ENCODE data around the gene GTF2I. TPM values are rescaled to one million over a fixed set of nuclear protein-coding genes. Genes with fewer than 3 reads are reported as not detected.

Gene GTF2I
- total RNA-seq, 1 experiment from 2014 or later = 357 TPM

DNA sequence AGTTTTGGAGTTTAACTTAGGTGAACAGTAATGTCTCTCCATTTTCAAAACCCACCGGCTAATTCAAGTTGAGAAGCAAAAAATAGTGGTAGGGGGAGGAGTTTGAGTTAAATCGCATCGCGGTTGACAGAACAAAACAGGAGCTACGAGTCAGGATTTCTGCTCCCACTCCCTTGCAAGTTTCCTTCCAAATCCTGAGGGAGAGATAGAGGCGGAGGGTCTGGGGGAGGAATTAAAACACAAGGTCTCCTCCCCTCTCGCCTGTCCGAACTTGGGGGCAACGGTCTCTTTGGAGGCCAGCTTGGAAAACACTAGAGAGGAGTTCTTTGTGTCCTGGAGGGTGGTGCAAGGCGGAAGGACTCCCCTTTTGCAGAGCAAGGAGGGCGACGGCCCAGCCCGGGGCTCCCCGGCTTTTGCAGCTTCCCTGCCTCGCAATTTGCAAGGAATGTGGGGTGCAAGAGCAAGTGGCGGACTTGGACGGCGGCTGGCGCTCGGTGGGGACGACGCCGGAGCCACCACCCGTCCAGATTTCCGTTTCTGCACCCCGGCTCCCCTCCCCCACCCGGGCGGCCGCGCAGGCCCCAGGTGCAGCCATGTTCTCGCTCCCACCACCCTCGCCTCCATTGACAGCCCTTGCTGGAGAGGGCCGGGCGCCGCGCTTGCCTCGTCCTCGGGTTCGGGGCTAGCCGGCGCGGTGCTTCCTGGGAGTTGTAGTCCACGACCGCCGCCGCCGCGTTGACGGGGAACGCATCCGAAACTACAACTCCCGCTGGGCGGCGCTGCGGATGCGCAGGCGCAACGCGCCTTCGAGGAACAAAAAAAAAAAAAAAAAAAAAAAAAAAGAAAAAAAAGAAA, 454 bp upstream of the GTF2I start:
- H3K27me3 Mint-ChIP-seq (ENCODE audit: low read depth) = no peaks in the 10 kb centered on the region
- Histone ChIP-seq H3K23ac (ENCODE audit: insufficient read length, low read depth, low read length) (no peak overlapping the region), H3K23me2 (ENCODE audit: insufficient read length, low read depth, low read length, poor library complexity, severe bottlenecking) (peaks cover 12% of the 10 kb centered on the region), H3K4me2 (ENCODE audit: insufficient read depth, insufficient read length, low read length) (peak overlapping the region; percentile 87), H3K9ac (ENCODE audit: extremely low read depth, insufficient read length, low read length) (peak overlapping the region; percentile 45), H2BK20ac (ENCODE audit: low read depth, low read length, poor library complexity, severe bottlenecking) (no peak overlapping the region), H2BK5ac (ENCODE audit: insufficient read length, low read length) (peak overlapping the region; percentile 36), H3K9me3 (ENCODE audit: control insufficient read depth, low read depth, low read length) (no peaks in the 10 kb centered on the region), H3K56ac (ENCODE audit: insufficient read length, low read depth, low read length) (peak overlapping the region; percentile 82), H4K91ac (ENCODE audit: insufficient read length, low read depth, low read length) (no peak overlapping the region), H3K18ac (ENCODE audit: insufficient read length, low read depth, low read length) (peak overlapping the region; percentile 29), H3K79me2 (ENCODE audit: insufficient read depth, low read length) (peaks cover 14% of the 10 kb centered on the region; the same call in 1 of the 2 replicates), H3T11ph (ENCODE audit: low read length) (peak overlapping the region; percentile 86), H3K4me1 (ENCODE audit: insufficient read depth, low read length) (peaks cover 4% of the 10 kb centered on the region; the same call in 1 of the 2 replicates), H4K8ac (replicated peaks; ENCODE audit: insufficient read length, low read depth, low read length) (no peak overlapping the region), H3K79me1 (ENCODE audit: insufficient read depth, low read depth, low read length, poor library complexity, severe bottlenecking) (no peaks in the 10 kb centered on the region), H3K14ac (ENCODE audit: insufficient read depth, low read length) (peak overlapping the region; percentile 52), H4K20me1 (ENCODE audit: control insufficient read depth, insufficient read depth, insufficient read length) (no peaks in the 10 kb centered on the region), H3K27me3 (ENCODE audit: insufficient read depth, low read length) (no peaks in the 10 kb centered on the region), H3K27ac (ENCODE audit: insufficient read length, low read depth, low read length) (peak overlapping the region; percentile 95), H2BK15ac (ENCODE audit: low read depth, low read length) (no peak overlapping the region), H2BK120ac (ENCODE audit: low read depth, low read length, poor library complexity, severe bottlenecking) (peak overlapping the region; percentile 91), H2AFZ (ENCODE audit: low read length) (no peak overlapping the region), H4K5ac (ENCODE audit: insufficient read length, low read depth, low read length) (no peak overlapping the region), H2AK5ac (ENCODE audit: insufficient read length, low read length) (no peak overlapping the region), H2BK12ac (ENCODE audit: insufficient read length, low read depth, low read length) (peak overlapping the region; percentile 77), H3K4ac (ENCODE audit: low read depth, low read length) (no peak overlapping the region; the same call in 1 of the 2 replicates)
- no peaks in the 10 kb centered on the region; a peak in 1 of 5 replicates for H3K9me3 Mint-ChIP-seq
- H3K27ac Mint-ChIP-seq = peak overlapping the region; percentile 99 to 100 (median 99)
- WGBS (ENCODE audit: extremely low coverage, insufficient read length, low lambda C conversion rate) = no CpG with 5 or more reads among the region's 60 CpGs
- peaks cover 40 to 53% of the 10 kb centered on the region in 2 experiments for H3K4me1 Mint-ChIP-seq
- no peak; the same call in 2 of the 3 replicates for TF ChIP-seq CTCF (conservative IDR thresholded peaks at IDR 0.05)
- peak overlapping the region; percentile 79 to 94 for H3K4me3 Mint-ChIP-seq
- peak; percentile 98 for DNase-seq
- H3K36me3 Mint-ChIP-seq (ENCODE audit: insufficient read depth in 1 of 3, low read depth in 3 of 3) = peaks cover 8 to 28% (median 16%) of the 10 kb centered on the region in 3 experiments

All from H9 (cell line).